Transverse colon (tissue), 4 donors: ENCODE measurements around the gene MYO1B.

Experiments used
- EP300 ChIP-seq: sonication (generic); formaldehyde crosslinking; IDR thresholded peaks from one replicate; pipeline ENCODE4 v1.6.1; 2017; ENCODE audit warnings: antibody characterized with exemption, low read depth
- POLR2A ChIP-seq: fragments of 450-650 bp; IDR thresholded peaks from one replicate; pipeline ENCODE4 v1.6.1; 2016; ENCODE audit warnings: antibody characterized with exemption, mild to moderate bottlenecking, moderate library complexity
- POLR2AphosphoS5 ChIP-seq, 3 donors: sonication (generic); formaldehyde crosslinking; IDR thresholded peaks; one replicate each; pipeline ENCODE4 v1.6.1; 2016; ENCODE audit warnings: antibody characterized with exemption in 3 of 3
- TF ChIP-seq, protein P1 (sequence below), 5 experiments: fragments of 200-600 bp in 3 of 5; fragments of 450-650 bp in 2 of 5; sonication (generic) in 3 of 5; IDR thresholded peaks; 1 replicate in 2 of 5; 2 replicates in 3 of 5; pipeline ENCODE4 v1.5.1; 2016 to 2017; ENCODE audit warnings: antibody characterized with exemption in 5 of 5, inconsistent platforms in 3 of 5, mild to moderate bottlenecking in 2 of 5, moderate library complexity in 1 of 5

DNA sequence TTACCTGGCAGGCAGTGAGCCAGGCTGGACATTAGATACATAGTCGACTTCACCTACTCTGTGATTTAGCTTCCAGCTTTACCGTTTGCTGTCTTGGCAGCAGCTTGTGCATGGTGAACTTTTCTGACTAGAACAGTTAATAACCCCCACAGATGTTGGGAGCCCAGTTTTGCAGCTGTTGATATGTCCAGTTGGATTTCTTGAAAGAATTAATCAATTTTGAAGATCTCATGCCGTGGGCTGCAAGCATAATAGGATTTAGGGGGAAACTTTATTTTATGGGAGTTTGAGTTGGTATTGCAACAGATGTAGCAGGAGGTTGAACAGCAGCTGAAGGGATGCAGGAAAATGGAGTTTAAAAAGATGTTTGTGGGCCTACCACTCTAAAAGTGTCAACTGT is 13.8 kb downstream of the MYO1B start:
- no peak for TF ChIP-seq POLR2AphosphoS5 (IDR thresholded peaks at IDR 0.05)
- TF ChIP-seq POLR2A = no peak
- TF ChIP-seq, protein P1, sequence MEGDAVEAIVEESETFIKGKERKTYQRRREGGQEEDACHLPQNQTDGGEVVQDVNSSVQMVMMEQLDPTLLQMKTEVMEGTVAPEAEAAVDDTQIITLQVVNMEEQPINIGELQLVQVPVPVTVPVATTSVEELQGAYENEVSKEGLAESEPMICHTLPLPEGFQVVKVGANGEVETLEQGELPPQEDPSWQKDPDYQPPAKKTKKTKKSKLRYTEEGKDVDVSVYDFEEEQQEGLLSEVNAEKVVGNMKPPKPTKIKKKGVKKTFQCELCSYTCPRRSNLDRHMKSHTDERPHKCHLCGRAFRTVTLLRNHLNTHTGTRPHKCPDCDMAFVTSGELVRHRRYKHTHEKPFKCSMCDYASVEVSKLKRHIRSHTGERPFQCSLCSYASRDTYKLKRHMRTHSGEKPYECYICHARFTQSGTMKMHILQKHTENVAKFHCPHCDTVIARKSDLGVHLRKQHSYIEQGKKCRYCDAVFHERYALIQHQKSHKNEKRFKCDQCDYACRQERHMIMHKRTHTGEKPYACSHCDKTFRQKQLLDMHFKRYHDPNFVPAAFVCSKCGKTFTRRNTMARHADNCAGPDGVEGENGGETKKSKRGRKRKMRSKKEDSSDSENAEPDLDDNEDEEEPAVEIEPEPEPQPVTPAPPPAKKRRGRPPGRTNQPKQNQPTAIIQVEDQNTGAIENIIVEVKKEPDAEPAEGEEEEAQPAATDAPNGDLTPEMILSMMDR (IDR thresholded peaks at IDR 0.05) = no peak
- TF ChIP-seq EP300 = no peak
